Naive thymus-derived CD4-positive, alpha-beta T cell (primary cell): Measurements from ENCODE around the gene RAB3C. TPM values are rescaled to one million over a fixed set of nuclear protein-coding genes. Genes with fewer than 3 reads are reported as not detected.

Experiments used
- ATAC-seq: fragments of 150-1000 bp; cut with Tn5 transposase; 2 replicates; pipeline ENCODE4 v1.10.0; 2021; ENCODE audit warnings: mild to moderate bottlenecking, moderate library complexity
- CTCF ChIA-PET: fragments of 350-600 bp; sonication (Branson Sonifier 250); formaldehyde crosslinking; loops from one replicate; lab custom pipeline; 2021; ENCODE audit warnings: antibody characterized with exemption; lab: Charles Lee
- POLR2A ChIA-PET: fragments of 350-600 bp; sonication (Branson Sonifier 250); formaldehyde crosslinking; loops from one replicate; lab custom pipeline; 2021; ENCODE audit warnings: antibody characterized with exemption, inconsistent platforms; lab: Charles Lee
- DNase-seq, 9 donors: peaks; one replicate each; pipeline versions ENCODE4 v3.0.0 to v3.0.0-alpha.2; 2020 to 2022; ENCODE audit warnings: mixed read lengths in 1 of 9
- H3K27ac ChIP-seq: one replicate; pipeline ENCODE4 v1.7.0; 2013; ENCODE audit warnings: mild to moderate bottlenecking, low read depth, low read length, moderate library complexity
- H3K27me3 ChIP-seq, 2 donors: one replicate each; pipeline ENCODE4 v1.7.0; 2013; ENCODE audit warnings: low read length in 2 of 2, mild to moderate bottlenecking in 2 of 2, moderate library complexity in 2 of 2; ENCODE audit not compliant: control insufficient read depth in 2 of 2, insufficient read depth in 2 of 2
- H3K36me3 ChIP-seq, 3 experiments: 1 replicate in 2 of 3; 2 replicates in 1 of 3; pipeline ENCODE4 v1.7.0; 2013; ENCODE audit warnings: low read length in 3 of 3, mild to moderate bottlenecking in 3 of 3, moderate library complexity in 1 of 3; ENCODE audit not compliant: insufficient read depth in 3 of 3, control insufficient read depth in 2 of 3
- H3K4me1 ChIP-seq, 2 donors: one replicate each; pipeline ENCODE4 v1.7.0; 2013; ENCODE audit warnings: low read length in 2 of 2, mild to moderate bottlenecking in 2 of 2, moderate library complexity in 1 of 2; ENCODE audit not compliant: control insufficient read depth in 2 of 2, insufficient read depth in 2 of 2
- H3K4me3 ChIP-seq: 2 replicates; pipeline ENCODE4 v1.7.0; 2013; ENCODE audit warnings: mild to moderate bottlenecking, low read length
- H3K9me3 ChIP-seq, 3 experiments: 1 replicate in 2 of 3; 2 replicates in 1 of 3; pipeline ENCODE4 v1.7.0; 2013; ENCODE audit warnings: low read length in 3 of 3; ENCODE audit not compliant: control insufficient read depth in 2 of 3
- H3K27ac Mint-ChIP-seq, 9 donors: one replicate each; pipeline ENCODE4 v1.8.0; 2020 to 2022; ENCODE audit warnings: mixed read lengths in 9 of 9, mild to moderate bottlenecking in 8 of 9, moderate library complexity in 5 of 9, inconsistent platforms in 2 of 9
- H3K27me3 Mint-ChIP-seq, 5 donors: one replicate each; pipeline ENCODE4 v1.8.0; 2021 to 2022; ENCODE audit warnings: mixed read lengths in 5 of 5, mild to moderate bottlenecking in 1 of 5
- H3K36me3 Mint-ChIP-seq, 5 donors: one replicate each; pipeline ENCODE4 v1.8.0; 2020 to 2022; ENCODE audit warnings: mixed read lengths in 5 of 5, mild to moderate bottlenecking in 3 of 5, inconsistent platforms in 1 of 5
- H3K4me1 Mint-ChIP-seq, 7 donors: one replicate each; pipeline ENCODE4 v1.8.0; 2020 to 2022; ENCODE audit warnings: mixed read lengths in 7 of 7, mild to moderate bottlenecking in 3 of 7, inconsistent platforms in 1 of 7
- H3K4me3 Mint-ChIP-seq, 10 donors: one replicate each; pipeline ENCODE4 v1.8.0; 2020 to 2022; ENCODE audit warnings: mild to moderate bottlenecking in 10 of 10, mixed read lengths in 10 of 10, moderate library complexity in 6 of 10, inconsistent platforms in 2 of 10
- H3K9me3 Mint-ChIP-seq, 11 donors: one replicate each; pipeline ENCODE4 v1.8.0; 2020 to 2022; ENCODE audit warnings: mixed read lengths in 11 of 11, mild to moderate bottlenecking in 4 of 11, inconsistent platforms in 1 of 11, moderate library complexity in 1 of 11
- intact Hi-C, 2 donors: fragments of 100-400 bp; cut with micrococcal nuclease; formaldehyde crosslinking; loops; one replicate each; pipeline ENCODE4 v1.15.1; 2023
- polyA plus RNA-seq, 2 donors: library from polyadenylated mRNA; unstranded; fragments of 300-500 nt; fragmentation: Illumina TruSeq; gene quantifications; one replicate each; pipeline ENCODE4 v1.2.3, GENCODE V29; 2021
- total RNA-seq, 6 experiments: library from RNA in 5 of 6; stranded (reverse) in 5 of 6; gene quantifications; 1 replicate in 5 of 6; 2 replicates in 1 of 6; pipeline ENCODE4 v1.2.3 and lab custom pipeline; 2021 to 2026

Gene RAB3C
- total and polyA plus RNA-seq, 7 experiments from 2014 or later, result not detected

GRCh38 chr5:58855851-58856739, 273.2 kb downstream of the RAB3C start:
- H3K4me3 Mint-ChIP-seq, result no peak overlapping the region
- no peak for ATAC-seq
- H3K27me3 Mint-ChIP-seq, result peaks cover 19 to 40% (median 31%) of the 10 kb centered on the region in 5 donors
- POLR2A ChIA-PET, result no interaction called here
- H3K27me3 ChIP-seq, result no peaks in the 10 kb centered on the region
- CTCF ChIA-PET, result no interaction called here
- no peak overlapping the region for H3K27ac Mint-ChIP-seq
- H3K36me3 Mint-ChIP-seq, result no peaks in the 10 kb centered on the region
- H3K4me1 Mint-ChIP-seq, result no peaks in the 10 kb centered on the region
- H3K36me3 ChIP-seq, result no peaks in the 10 kb centered on the region
- H3K27ac ChIP-seq, result no peak overlapping the region
- H3K4me1 ChIP-seq, result no peaks in the 10 kb centered on the region
- no peaks in the 10 kb centered on the region for H3K9me3 Mint-ChIP-seq
- DNase-seq, result no peak
- no peaks in the 10 kb centered on the region for H3K9me3 ChIP-seq
- intact Hi-C loops, result no loop called here
- no peak overlapping the region for H3K4me3 ChIP-seq

- DNase-seq (no peak), ATAC-seq (no peak)
- ChIA-PET POLR2A (no interaction called here), CTCF (interaction anchor here (1.9 kb wide), 1 partner anchor 14 kb away, joined by 5 read pairs; no protein-coding TSS in a partner anchor)
- intact Hi-C loops, result no loop called here
- Mint-ChIP-seq H3K36me3 (no peaks in the 10 kb centered on the region), H3K4me1 (no peaks in the 10 kb centered on the region), H3K27me3 (peaks cover 12 to 28% (median 20%) of the 10 kb centered on the region in 5 donors), H3K4me3 (no peak overlapping the region), H3K9me3 (no peaks in the 10 kb centered on the region), H3K27ac (no peak overlapping the region)
- no peaks in the 10 kb centered on the region for H3K9me3 ChIP-seq
- H3K4me1 ChIP-seq, result no peaks in the 10 kb centered on the region
- no peak overlapping the region for H3K4me3 ChIP-seq
- H3K27me3 ChIP-seq, result peaks cover 0 to under 1% of the 10 kb centered on the region in 2 donors
- no peak overlapping the region for H3K27ac ChIP-seq
- no peaks in the 10 kb centered on the region for H3K36me3 ChIP-seq
These were observed 274.7 kb downstream of the RAB3C start for GRCh38 chr5:58857609-58858008.

- Histone ChIP-seq H3K27ac (no peak overlapping the region), H3K9me3 (no peaks in the 10 kb centered on the region), H3K36me3 (no peaks in the 10 kb centered on the region), H3K27me3 (peaks cover 0 to 4% of the 10 kb centered on the region in 2 donors), H3K4me1 (no peaks in the 10 kb centered on the region), H3K4me3 (no peak overlapping the region)
- intact Hi-C loops, result no loop called here
- Mint-ChIP-seq H3K4me1 (no peaks in the 10 kb centered on the region), H3K27ac (no peak overlapping the region), H3K4me3 (no peak overlapping the region), H3K27me3 (peaks cover 16 to 25% (median 21%) of the 10 kb centered on the region in 5 donors), H3K9me3 (no peaks in the 10 kb centered on the region), H3K36me3 (no peaks in the 10 kb centered on the region)
- ChIA-PET CTCF (no interaction called here), POLR2A (interaction anchor here (0.7 kb wide), 1 partner anchor 1512 kb away, joined by 4 read pairs; no protein-coding TSS in a partner anchor)
- no peak for DNase-seq
- ATAC-seq, result no peak
These were observed 277.8 kb downstream of the RAB3C start for GRCh38 chr5:58860680-58861079.

- peaks cover 0 to 4% of the 10 kb centered on the region in 2 donors for H3K27me3 ChIP-seq
- Mint-ChIP-seq H3K27me3 (peaks cover 0 to 32% (median 10%) of the 10 kb centered on the region in 5 donors), H3K27ac (no peak overlapping the region), H3K4me3 (no peak overlapping the region), H3K36me3 (no peaks in the 10 kb centered on the region), H3K4me1 (no peaks in the 10 kb centered on the region), H3K9me3 (no peaks in the 10 kb centered on the region)
- no peak overlapping the region for H3K4me3 ChIP-seq
- H3K4me1 ChIP-seq, result no peaks in the 10 kb centered on the region
- H3K27ac ChIP-seq, result no peak overlapping the region
- H3K9me3 ChIP-seq, result no peaks in the 10 kb centered on the region
- ChIA-PET POLR2A (no interaction called here), CTCF (no interaction called here)
- ATAC-seq (no peak), DNase-seq (no peak)
- H3K36me3 ChIP-seq, result no peaks in the 10 kb centered on the region
- intact Hi-C loops, result no loop called here
These were observed 286.1 kb downstream of the RAB3C start for GRCh38 chr5:58868931-58869330.

GRCh38 chr5:58871648-58872242, 288.9 kb downstream of the RAB3C start:
- CTCF ChIA-PET, result interaction anchor here (0.9 to 2.1 kb wide), 2 partner anchors 14 to 505 kb away, joined by 3 to 5 read pairs; no protein-coding TSS in a partner anchor
- DNase-seq (peak in 4 of 9 donors; percentile 27 to 30 (median 28)), ATAC-seq (peak; percentile 53)
- Mint-ChIP-seq H3K9me3 (no peaks in the 10 kb centered on the region), H3K4me3 (no peak overlapping the region), H3K36me3 (no peaks in the 10 kb centered on the region), H3K4me1 (peaks cover 0 to 1% (median 0%) of the 10 kb centered on the region in 7 donors), H3K27me3 (peaks cover 10 to 41% (median 16%) of the 10 kb centered on the region in 5 donors), H3K27ac (no peak overlapping the region)
- Histone ChIP-seq H3K36me3 (no peaks in the 10 kb centered on the region), H3K27me3 (peaks cover 0 to 4% of the 10 kb centered on the region in 2 donors), H3K9me3 (no peaks in the 10 kb centered on the region), H3K4me3 (no peak overlapping the region), H3K27ac (no peak overlapping the region), H3K4me1 (no peaks in the 10 kb centered on the region)
- POLR2A ChIA-PET, result no interaction called here
- intact Hi-C loops, result loop anchor here (1.0 to 5.0 kb wide), 5 partner anchors 136 to 931 kb away; no protein-coding TSS in a partner anchor

GRCh38 chr5:58872670-58873273, 289.9 kb downstream of the RAB3C start:
- Histone ChIP-seq H3K4me1 (no peaks in the 10 kb centered on the region), H3K9me3 (no peaks in the 10 kb centered on the region), H3K27ac (no peak overlapping the region), H3K27me3 (peaks cover 0 to 4% of the 10 kb centered on the region in 2 donors), H3K4me3 (no peak overlapping the region), H3K36me3 (no peaks in the 10 kb centered on the region)
- H3K27me3 Mint-ChIP-seq, result peaks cover 17 to 39% (median 18%) of the 10 kb centered on the region in 5 donors
- no peak for ATAC-seq
- no peak overlapping the region for H3K4me3 Mint-ChIP-seq
- intact Hi-C loops, result loop anchor here (2.0 to 5.0 kb wide), 3 partner anchors 495 to 930 kb away; no protein-coding TSS in a partner anchor
- POLR2A ChIA-PET, result no interaction called here
- no peaks in the 10 kb centered on the region for H3K9me3 Mint-ChIP-seq
- peaks cover 0 to 1% (median 0%) of the 10 kb centered on the region in 7 donors for H3K4me1 Mint-ChIP-seq
- no peak for DNase-seq
- H3K36me3 Mint-ChIP-seq, result no peaks in the 10 kb centered on the region
- CTCF ChIA-PET, result interaction anchor here (2.1 to 3.0 kb wide), 2 partner anchors 14 to 15 kb away, joined by 5 to 12 read pairs; no protein-coding TSS in a partner anchor
- no peak overlapping the region for H3K27ac Mint-ChIP-seq
